Neuron (in vitro differentiated cells): ENCODE data around the gene CCDC134.
"Not testable (repeated sequence)": the region's sequence is repeated elsewhere in the genome, so short reads cannot be mapped to it uniquely, and the experiment has no call there.

Experiments used
- H2AFZ ChIP-seq: one replicate; pipeline ENCODE4 v1.6.1; 2013; ENCODE audit warnings: low read depth, mild to moderate bottlenecking, inconsistent platforms, low read length, moderate library complexity
- H3K27me3 ChIP-seq: one replicate; pipeline ENCODE4 v1.6.1; 2013; ENCODE audit warnings: low read length; ENCODE audit not compliant: insufficient read depth
- H3K36me3 ChIP-seq: one replicate; pipeline ENCODE4 v1.6.1; 2013; ENCODE audit warnings: low read length; ENCODE audit not compliant: insufficient read depth
- H3K4me1 ChIP-seq: one replicate; pipeline ENCODE4 v1.6.1; 2013; ENCODE audit warnings: low read length; ENCODE audit not compliant: insufficient read depth
- H3K4me3 ChIP-seq: 2 replicates; pipeline ENCODE4 v1.5.1; 2013; ENCODE audit warnings: mild to moderate bottlenecking, low read length, moderate library complexity
- H3K9me3 ChIP-seq: one replicate; pipeline ENCODE4 v1.6.1; 2013; ENCODE audit warnings: low read length

The CCDC134 gene

GRCh38 chr22:41832553-41833368 is 32.3 kb downstream of the CCDC134 start, which contains the start of gene SREBF2:
SREBF2 (plus strand) TSS chr22:41833105; CDS start chr22:41833271, 166 bp downstream.
- Histone ChIP-seq H3K4me1 (peaks cover 11% of the 10 kb centered on the region), H3K27me3 (no peaks in the 10 kb centered on the region), H3K36me3 (peaks cover 22% of the 10 kb centered on the region), H3K4me3 (peak within 1 kb of the TSS; percentile 98), H2AFZ (no peak within 1 kb of the TSS), H3K9me3 (no peaks in the 10 kb centered on the region)

DNA sequence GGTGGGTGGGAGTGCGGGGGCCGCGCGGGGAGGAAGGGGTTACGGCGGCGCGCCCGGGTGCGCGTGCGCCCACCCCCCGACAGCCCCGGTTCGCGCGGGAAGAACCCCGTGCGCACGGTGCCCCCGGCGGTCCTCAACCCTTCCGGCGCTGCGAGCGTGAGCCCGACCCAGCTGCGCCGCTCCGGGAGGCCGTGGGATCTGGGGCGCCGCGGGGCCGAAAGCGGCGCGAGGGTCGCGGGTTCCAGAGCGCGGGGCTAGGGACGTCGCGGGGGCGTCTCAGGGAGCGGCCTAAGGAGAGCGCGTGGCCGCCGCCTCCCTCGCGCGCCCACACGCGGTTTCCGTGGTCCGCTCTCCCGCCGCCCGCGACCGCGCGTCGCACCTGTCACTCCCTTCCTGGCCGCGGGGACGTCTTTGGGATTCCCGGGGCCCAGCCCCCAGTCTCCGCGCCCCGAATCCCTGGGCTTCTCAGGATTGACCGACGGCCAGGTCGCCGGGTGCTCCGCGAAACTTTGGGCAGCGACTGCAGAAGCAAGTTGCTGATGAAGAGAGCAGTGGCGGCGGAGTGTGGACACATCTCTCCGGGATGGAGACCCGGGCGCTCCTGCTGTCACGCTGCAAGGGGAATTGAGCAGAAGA is 33.0 kb downstream of the CCDC134 start:
- H3K9me3 ChIP-seq, result no peaks in the 10 kb centered on the region
- H2AFZ ChIP-seq, result no peak overlapping the region
- peak overlapping the region; percentile 98 for H3K4me3 ChIP-seq
- H3K27me3 ChIP-seq, result no peaks in the 10 kb centered on the region
- H3K4me1 ChIP-seq, result peaks cover 11% of the 10 kb centered on the region
- peaks cover 29% of the 10 kb centered on the region for H3K36me3 ChIP-seq

GRCh38 chr22:41834005-41834944 is 33.8 kb downstream of the CCDC134 start:
- Histone ChIP-seq H3K9me3 (no peaks in the 10 kb centered on the region), H3K4me1 (peaks cover 11% of the 10 kb centered on the region), H3K27me3 (no peaks in the 10 kb centered on the region), H3K4me3 (peak overlapping the region; percentile 98), H2AFZ (no peak overlapping the region), H3K36me3 (peaks cover 36% of the 10 kb centered on the region)

- not testable (repeated sequence) for H3K4me3 ChIP-seq, H2AFZ ChIP-seq, H3K27me3 ChIP-seq, H3K9me3 ChIP-seq
- Histone ChIP-seq H3K36me3 (peaks cover 44% of the 10 kb centered on the region), H3K4me1 (peaks cover 11% of the 10 kb centered on the region)
Measured at GRCh38 chr22:41835462-41835861, 35.0 kb downstream of the CCDC134 start.

- H3K4me3 ChIP-seq, result no peak overlapping the region
- H3K27me3 ChIP-seq, result no peaks in the 10 kb centered on the region
- no peak overlapping the region for H2AFZ ChIP-seq
- no peaks in the 10 kb centered on the region for H3K9me3 ChIP-seq
- H3K36me3 ChIP-seq, result peaks cover 52% of the 10 kb centered on the region
- H3K4me1 ChIP-seq, result peaks cover 16% of the 10 kb centered on the region
Measured at GRCh38 chr22:41836551-41836950, 36.1 kb downstream of the CCDC134 start.

GRCh38 chr22:41838842-41839618 is 38.6 kb downstream of the CCDC134 start:
- Histone ChIP-seq H3K36me3 (peaks cover 74% of the 10 kb centered on the region), H3K9me3 (peaks cover 1% of the 10 kb centered on the region), H3K4me3 (no peak overlapping the region), H3K4me1 (peaks cover 12% of the 10 kb centered on the region), H3K27me3 (no peaks in the 10 kb centered on the region), H2AFZ (no peak overlapping the region)

- H3K4me1 ChIP-seq, result peaks cover 5% of the 10 kb centered on the region
- H3K9me3 ChIP-seq, result peaks cover 1% of the 10 kb centered on the region
- H2AFZ ChIP-seq, result no peak overlapping the region
- H3K27me3 ChIP-seq, result no peaks in the 10 kb centered on the region
- H3K36me3 ChIP-seq, result peaks cover 70% of the 10 kb centered on the region
- no peak overlapping the region for H3K4me3 ChIP-seq
Measured at GRCh38 chr22:41840216-41840615, 39.7 kb downstream of the CCDC134 start.

GRCh38 chr22:41841085-41841712 is 40.7 kb downstream of the CCDC134 start:
- H3K4me3 ChIP-seq, result no peak overlapping the region
- H3K9me3 ChIP-seq, result peaks cover 1% of the 10 kb centered on the region
- H3K36me3 ChIP-seq, result peaks cover 62% of the 10 kb centered on the region
- H3K4me1 ChIP-seq, result peaks cover 15% of the 10 kb centered on the region
- no peaks in the 10 kb centered on the region for H3K27me3 ChIP-seq
- H2AFZ ChIP-seq, result no peak overlapping the region

DNA sequence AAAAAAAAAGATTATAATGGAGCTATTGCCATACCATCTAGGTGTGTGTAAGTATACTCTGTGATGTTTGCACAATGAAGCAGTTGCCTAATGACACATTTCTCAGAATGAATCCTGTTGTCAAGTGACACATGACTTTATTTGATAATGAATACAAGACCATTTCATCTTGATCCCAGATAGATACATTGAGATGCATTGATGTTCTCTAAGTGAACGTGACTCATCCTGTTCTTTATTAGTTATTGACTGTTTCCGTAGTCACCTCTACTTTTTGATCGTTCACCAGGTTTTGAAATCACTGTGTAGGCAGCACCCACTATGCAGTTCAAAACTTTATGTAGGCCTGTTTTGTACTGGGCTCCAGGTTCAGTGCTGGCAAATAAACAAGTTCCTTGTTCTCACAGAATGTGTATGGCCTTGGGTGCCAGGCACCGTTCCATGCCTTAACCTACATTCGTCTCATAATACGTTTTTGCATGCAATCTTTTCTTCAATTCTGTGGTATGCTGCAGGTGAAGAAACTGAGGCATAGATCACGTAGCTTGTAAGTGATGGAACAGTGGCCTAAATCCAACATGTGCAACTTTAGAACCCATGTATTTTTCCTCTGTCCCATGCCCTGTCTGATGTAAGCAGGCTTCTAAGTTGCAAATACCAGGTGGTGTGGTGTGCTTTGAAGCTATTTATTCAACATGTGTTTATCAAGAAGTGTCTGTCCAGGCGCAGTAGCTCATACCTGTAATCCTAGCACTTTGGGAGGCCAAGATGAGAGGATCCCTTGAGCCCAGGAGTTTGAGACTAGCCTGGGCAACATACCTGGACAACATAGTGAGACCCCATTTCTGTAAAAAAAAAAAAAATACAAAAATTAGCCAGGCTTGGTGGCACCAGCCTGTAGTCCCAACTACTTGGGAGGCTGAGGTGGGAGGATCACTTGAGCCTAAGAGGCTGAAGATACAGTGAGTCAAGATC is 42.8 kb downstream of the CCDC134 start:
- peaks cover 23% of the 10 kb centered on the region for H3K4me1 ChIP-seq
- no peaks in the 10 kb centered on the region for H3K27me3 ChIP-seq
- H3K4me3 ChIP-seq, result no peak overlapping the region
- peaks cover 1% of the 10 kb centered on the region for H3K9me3 ChIP-seq
- H3K36me3 ChIP-seq, result peaks cover 48% of the 10 kb centered on the region
- no peak overlapping the region for H2AFZ ChIP-seq

DNA sequence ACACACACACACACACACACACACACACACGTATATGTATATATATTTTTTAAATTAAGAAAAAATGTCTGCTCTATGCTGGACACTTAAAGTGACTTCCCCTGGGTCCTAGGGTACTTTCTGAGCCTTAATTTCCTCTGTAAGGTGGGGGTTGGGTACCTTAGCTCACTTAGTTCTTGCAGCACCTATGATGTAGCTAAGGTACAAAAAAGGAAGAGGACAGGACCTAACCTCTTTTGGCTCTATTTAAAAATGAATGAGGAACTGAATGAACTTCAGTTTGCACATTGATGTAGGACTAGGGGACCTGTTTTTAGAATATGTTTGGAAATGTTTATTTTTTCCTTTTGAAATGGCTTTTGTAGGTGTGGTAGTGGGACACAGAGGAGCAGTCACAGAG is 43.6 kb downstream of the CCDC134 start:
- peaks cover 49% of the 10 kb centered on the region for H3K36me3 ChIP-seq
- peaks cover 1% of the 10 kb centered on the region for H3K9me3 ChIP-seq
- H2AFZ ChIP-seq, result no peak overlapping the region
- H3K27me3 ChIP-seq, result no peaks in the 10 kb centered on the region
- H3K4me3 ChIP-seq, result no peak overlapping the region
- peaks cover 23% of the 10 kb centered on the region for H3K4me1 ChIP-seq

- H3K4me3 ChIP-seq, result no peak overlapping the region
- H3K4me1 ChIP-seq, result peaks cover 23% of the 10 kb centered on the region
- H3K27me3 ChIP-seq, result no peaks in the 10 kb centered on the region
- H3K9me3 ChIP-seq, result peaks cover 1% of the 10 kb centered on the region
- peaks cover 45% of the 10 kb centered on the region for H3K36me3 ChIP-seq
- no peak overlapping the region for H2AFZ ChIP-seq
Measured at GRCh38 chr22:41844513-41844912, 44.0 kb downstream of the CCDC134 start.
